Cardiac fibroblast (primary cell): ENCODE measurements around the gene RALGAPA1.
"Not testable (repeated sequence)": the region's sequence is repeated elsewhere in the genome, so short reads cannot be mapped to it uniquely, and the experiment has no call there.

Experiments used
- DNase-seq, 2 donors: peaks; one replicate each; pipeline versions ENCODE4 v3.0.0 to v3.0.0-alpha.2; 2010; ENCODE audit warnings: low read depth in 2 of 2
- H3K4me3 ChIP-seq, 2 donors: replicated peaks in 1 of 2; 1 replicate in 1 of 2; 2 replicates in 1 of 2; pipeline ENCODE4 v1.5.1; 2011; ENCODE audit warnings: low read depth in 2 of 2, low read length in 2 of 2, mild to moderate bottlenecking in 2 of 2, moderate library complexity in 1 of 2
- CTCF ChIP-seq: IDR thresholded peaks from one replicate; pipeline ENCODE4 v1.5.1; 2011; ENCODE audit warnings: low read depth, mild to moderate bottlenecking, low read length, inconsistent platforms

Gene RALGAPA1

GRCh38 chr14:35849122-35849521 is 40.0 kb upstream of the RALGAPA1 start:
- TF ChIP-seq CTCF = no peak
- H3K4me3 ChIP-seq = no peak overlapping the region
- DNase-seq = no peak

GRCh38 chr14:35847636-35848035 is 38.5 kb upstream of the RALGAPA1 start:
- TF ChIP-seq CTCF = no peak
- DNase-seq = no peak

GRCh38 chr14:35844494-35844893 is 35.4 kb upstream of the RALGAPA1 start:
- H3K4me3 ChIP-seq = no peak overlapping the region
- no peak for DNase-seq
- TF ChIP-seq CTCF = no peak

More at GRCh38 chr14:35847636-35848035, 38.5 kb upstream of the RALGAPA1 start:
- no peak overlapping the region for H3K4me3 ChIP-seq

- H3K4me3 ChIP-seq, DNase-seq: not testable (repeated sequence)
These were observed 33.1 kb upstream of the RALGAPA1 start for GRCh38 chr14:35842245-35842644.

GRCh38 chr14:35841704-35842103 is 32.6 kb upstream of the RALGAPA1 start:
- not testable (repeated sequence) for H3K4me3 ChIP-seq, DNase-seq

- no peak overlapping the region for H3K4me3 ChIP-seq
- TF ChIP-seq CTCF = no peak
- DNase-seq = no peak
These were observed 26.3 kb upstream of the RALGAPA1 start for GRCh38 chr14:35835208-35835982.

- no peak for TF ChIP-seq CTCF
These were observed 20.4 kb upstream of the RALGAPA1 start for GRCh38 chr14:35829449-35829848.

More at GRCh38 chr14:35829449-35829848, 20.4 kb upstream of the RALGAPA1 start:
- H3K4me3 ChIP-seq = no peak overlapping the region
- peak; percentile 32 to 47 for DNase-seq
